ENCODE data around the gene SLC9C1. TPM values are rescaled to one million over a fixed set of nuclear protein-coding genes. Genes with fewer than 3 reads are reported as not detected.
"Not testable (repeated sequence)": the region's sequence is repeated elsewhere in the genome, so short reads cannot be mapped to it uniquely, and the experiment has no call there.

SLC9C1 gene
- polyA plus RNA-seq, 1 donor from 2014 or later: not detected

DNA sequence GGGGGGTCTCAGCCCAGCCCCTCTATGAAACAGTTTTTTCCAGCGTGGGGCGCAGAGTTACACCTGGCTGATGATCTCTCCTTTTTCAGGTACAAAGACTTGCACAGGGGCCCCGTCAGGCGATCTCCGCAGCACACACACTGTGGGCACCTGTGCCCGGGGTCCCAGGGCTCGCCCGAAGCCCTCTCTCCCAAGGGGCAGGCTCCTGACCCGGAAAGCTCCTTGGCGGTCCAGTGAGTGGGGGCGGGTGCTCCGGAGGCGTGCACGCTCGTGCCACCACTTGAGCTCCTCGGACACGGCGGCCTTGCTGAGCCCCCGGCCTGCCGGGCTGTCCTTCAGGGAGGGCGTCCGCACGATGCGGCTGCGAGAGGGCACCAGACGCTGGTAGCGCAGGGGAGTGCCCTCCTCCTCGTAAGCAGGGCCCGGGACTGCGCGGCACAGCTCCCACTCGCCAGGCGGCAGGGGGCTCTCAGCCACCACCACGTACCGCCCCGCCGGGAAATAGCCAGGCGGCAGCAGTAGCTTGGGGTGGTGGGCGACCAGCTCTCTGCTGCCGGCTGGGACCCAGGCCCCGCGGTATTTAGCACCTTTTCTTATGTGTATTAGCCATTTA lies 108.5 kb downstream of the SLC9C1 start:
- not testable (repeated sequence) for H3K27ac Mint-ChIP-seq, H3K36me3 Mint-ChIP-seq, H3K9me3 Mint-ChIP-seq, H3K4me1 Mint-ChIP-seq, H3K27me3 Mint-ChIP-seq
- peak overlapping the region in 1 of 4 donors; percentile 72 for H3K4me3 Mint-ChIP-seq

DNA sequence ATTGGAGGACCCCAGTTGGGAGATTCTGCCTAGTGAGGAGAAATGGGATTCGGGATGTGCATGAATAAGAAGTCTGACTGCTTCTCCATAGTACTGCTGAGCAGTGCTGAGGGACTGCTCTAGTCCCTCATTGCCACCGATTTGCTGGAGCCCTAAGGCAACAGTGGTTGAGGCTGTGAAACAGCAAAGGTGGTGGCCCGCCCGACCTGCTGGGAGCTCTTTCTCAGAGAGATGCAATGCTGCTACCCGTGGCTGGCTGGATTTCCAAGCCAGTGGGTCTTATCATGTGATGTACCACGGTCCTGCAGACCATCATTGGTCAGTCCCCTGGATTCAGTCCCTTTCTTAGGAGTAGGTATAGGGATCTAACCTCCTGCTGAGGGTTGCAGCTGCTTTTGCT lies 118.4 kb downstream of the SLC9C1 start:
- H3K36me3 Mint-ChIP-seq: no peaks in the 10 kb centered on the region
- H3K4me1 Mint-ChIP-seq: peaks cover 0 to 2% (median 0%) of the 10 kb centered on the region in 3 donors
- H3K27me3 Mint-ChIP-seq: no peaks in the 10 kb centered on the region
- peaks cover 0 to 1% (median 0%) of the 10 kb centered on the region in 3 donors for H3K9me3 Mint-ChIP-seq
- H3K27ac Mint-ChIP-seq: no peak overlapping the region
- H3K4me3 Mint-ChIP-seq: no peak overlapping the region

DNA sequence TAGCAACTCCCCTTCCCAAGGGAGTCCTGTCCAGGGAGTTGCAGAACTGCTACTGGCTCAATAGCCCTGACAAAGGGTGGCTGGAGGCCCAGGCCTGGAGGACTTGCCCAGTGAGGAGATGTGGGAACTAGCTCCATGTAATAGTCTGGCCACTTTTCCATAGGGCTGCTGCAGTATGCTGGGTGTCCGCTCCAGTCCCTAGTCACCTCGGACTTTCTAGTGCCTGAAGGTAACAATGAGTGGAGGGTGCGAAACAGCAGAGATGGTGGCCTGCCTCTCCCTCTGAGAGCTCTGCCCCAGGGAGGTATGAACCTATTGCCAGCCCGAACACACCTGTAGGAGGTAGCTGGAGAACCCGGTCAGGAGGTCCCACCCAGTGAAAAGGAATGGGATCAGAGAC lies 119.0 kb downstream of the SLC9C1 start:
- no peak overlapping the region for H3K4me3 Mint-ChIP-seq
- H3K27me3 Mint-ChIP-seq: no peaks in the 10 kb centered on the region
- no peaks in the 10 kb centered on the region for H3K36me3 Mint-ChIP-seq
- peaks cover 0 to 2% (median 0%) of the 10 kb centered on the region in 3 donors for H3K4me1 Mint-ChIP-seq
- H3K27ac Mint-ChIP-seq: no peak overlapping the region
- H3K9me3 Mint-ChIP-seq: peaks cover 0 to 1% (median 0%) of the 10 kb centered on the region in 3 donors

DNA sequence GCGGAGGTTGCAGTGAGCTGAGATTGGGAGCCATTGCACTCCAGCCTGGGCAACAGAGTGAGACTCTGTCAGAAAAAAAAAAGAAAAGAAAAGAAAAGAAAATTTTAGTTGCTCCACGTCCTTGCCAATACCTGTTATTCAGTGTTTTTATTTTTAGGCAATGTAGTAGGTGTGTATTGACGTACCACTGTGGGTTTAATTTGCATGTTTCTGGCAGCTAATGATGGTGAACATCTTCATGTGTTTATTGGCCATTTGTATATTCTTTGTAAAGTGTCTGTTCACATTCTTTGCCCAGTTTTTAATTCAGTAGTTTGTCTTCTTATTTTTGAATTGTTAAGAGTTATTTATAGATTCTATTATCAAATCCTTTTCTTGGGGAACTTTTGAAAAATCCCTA lies 122.9 kb downstream of the SLC9C1 start:
- Mint-ChIP-seq H3K9me3 (peaks cover 0 to 2% (median 1%) of the 10 kb centered on the region in 3 donors), H3K27me3 (peaks cover 2% of the 10 kb centered on the region), H3K4me3 (no peak overlapping the region), H3K27ac (no peak overlapping the region), H3K4me1 (peaks cover 5 to 8% (median 7%) of the 10 kb centered on the region in 3 donors), H3K36me3 (no peaks in the 10 kb centered on the region)

DNA sequence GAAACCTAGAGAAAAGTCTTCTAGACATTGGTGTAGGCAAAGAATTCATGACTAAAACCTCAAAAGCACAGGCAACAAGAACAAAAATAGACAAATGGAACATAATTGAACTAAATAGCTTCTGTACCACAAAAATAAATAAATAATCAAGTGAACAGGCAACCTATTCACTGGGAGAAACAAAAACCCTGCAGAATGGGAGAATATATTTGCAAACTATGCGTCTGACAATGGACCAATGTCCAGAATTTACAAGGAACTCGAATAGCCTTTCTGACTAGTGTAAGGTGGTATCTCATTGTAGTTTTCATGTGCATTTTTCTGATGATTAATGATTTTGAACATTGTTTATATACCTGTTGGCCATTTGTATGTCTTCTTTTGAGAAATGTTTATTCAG lies 124.0 kb downstream of the SLC9C1 start:
- peaks cover 0 to 2% (median 1%) of the 10 kb centered on the region in 3 donors for H3K9me3 Mint-ChIP-seq
- no peak overlapping the region for H3K4me3 Mint-ChIP-seq
- H3K27me3 Mint-ChIP-seq: peaks cover 2% of the 10 kb centered on the region

DNA sequence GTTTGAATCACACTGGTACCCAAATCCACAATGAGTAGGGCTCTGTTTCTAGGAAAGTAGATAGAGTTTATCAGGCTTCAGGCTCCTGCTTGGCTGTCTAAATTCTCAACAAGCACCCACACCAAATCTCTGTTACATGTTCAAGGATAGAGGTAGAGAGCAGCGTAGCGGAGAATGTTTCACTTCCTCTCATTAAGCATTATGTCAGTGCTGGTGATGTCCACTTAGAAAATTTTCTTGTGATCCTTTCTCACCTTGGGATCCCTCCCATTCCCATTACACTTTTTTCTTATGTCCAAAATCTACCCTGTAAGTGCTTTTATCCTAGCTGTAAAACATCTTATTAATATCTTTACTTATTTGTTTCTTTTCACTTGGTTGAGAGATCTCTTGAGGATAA lies 126.3 kb downstream of the SLC9C1 start:
- Mint-ChIP-seq H3K27me3 (peaks cover 4% of the 10 kb centered on the region), H3K4me3 (no peak overlapping the region), H3K9me3 (peaks cover 0 to 4% (median 2%) of the 10 kb centered on the region in 3 donors), H3K36me3 (no peaks in the 10 kb centered on the region), H3K27ac (no peak overlapping the region), H3K4me1 (peaks cover 5 to 8% (median 7%) of the 10 kb centered on the region in 3 donors)

More for the DNA sequence above, 124.0 kb downstream of the SLC9C1 start:
- Mint-ChIP-seq H3K36me3 (no peaks in the 10 kb centered on the region), H3K27ac (no peak overlapping the region), H3K4me1 (peaks cover 5 to 8% (median 7%) of the 10 kb centered on the region in 3 donors)

DNA sequence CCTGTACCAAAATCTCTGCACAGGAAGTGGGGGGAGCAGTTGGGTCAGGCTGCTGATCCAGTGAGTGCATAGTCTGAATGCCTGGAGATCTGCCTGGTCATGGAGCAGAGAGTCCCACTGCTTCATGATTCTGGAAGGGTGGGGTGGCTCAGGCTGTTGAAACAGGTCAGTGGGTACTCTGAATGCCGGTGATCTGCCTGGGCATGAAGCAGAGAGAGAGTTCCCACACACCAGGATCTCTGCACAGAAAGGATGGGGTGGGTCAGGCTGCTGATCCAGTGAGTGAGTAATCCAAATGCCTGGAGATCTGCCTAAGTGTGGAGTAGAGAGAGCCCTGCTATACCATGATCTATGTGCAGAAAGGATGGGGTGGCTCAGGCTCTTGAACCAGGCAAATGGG lies 144.9 kb downstream of the SLC9C1 start:
- Mint-ChIP-seq H3K36me3 (peaks cover 2% of the 10 kb centered on the region), H3K4me3 (no peak overlapping the region), H3K27me3 (no peaks in the 10 kb centered on the region), H3K4me1 (no peaks in the 10 kb centered on the region), H3K27ac (no peak overlapping the region), H3K9me3 (peaks cover 5 to 17% (median 12%) of the 10 kb centered on the region in 3 donors)

DNA sequence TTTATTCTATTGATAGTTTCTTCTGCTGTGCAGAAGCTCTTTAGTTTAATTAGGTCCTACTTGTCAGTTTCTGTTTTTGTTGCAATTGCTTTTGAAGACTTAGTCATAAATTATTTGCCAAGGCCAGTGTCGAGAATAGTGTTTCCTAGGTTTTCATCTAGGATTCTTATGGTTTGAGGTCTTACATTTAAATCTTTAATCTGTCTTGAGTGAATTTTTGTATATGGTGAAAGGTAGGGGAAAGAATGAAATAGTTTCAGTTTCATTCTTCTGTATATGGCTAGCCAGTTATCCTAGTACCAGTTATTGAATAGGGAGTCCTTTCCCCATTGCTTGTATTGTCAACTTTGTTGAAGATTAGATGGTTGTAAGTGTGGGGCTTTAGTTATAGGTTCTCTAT lies 150.3 kb downstream of the SLC9C1 start:
- peaks cover 5 to 6% (median 6%) of the 10 kb centered on the region in 3 donors for H3K4me1 Mint-ChIP-seq
- H3K27ac Mint-ChIP-seq: peak overlapping the region in 1 of 3 donors; percentile 28
- peak overlapping the region in 2 of 4 donors; percentile 23 to 30 for H3K4me3 Mint-ChIP-seq

DNA sequence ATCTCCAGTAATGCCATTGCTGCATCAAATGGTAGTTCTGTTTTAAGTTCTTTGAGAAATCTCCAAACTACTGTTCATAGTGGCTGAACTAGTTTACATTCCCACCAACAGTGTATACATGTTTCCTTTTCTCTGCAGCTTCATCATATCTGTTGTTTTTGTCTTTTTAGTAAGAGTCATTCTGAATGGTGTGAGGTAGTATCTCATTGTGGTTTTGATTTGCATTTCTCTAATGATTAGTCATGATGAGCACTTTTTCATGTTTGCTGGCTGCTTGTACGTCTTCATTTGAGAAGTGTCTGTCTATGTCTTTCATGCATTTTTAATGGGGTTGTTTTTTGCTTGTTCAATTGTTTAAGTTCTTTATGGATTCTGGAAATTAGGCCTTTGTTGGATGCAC lies 150.8 kb downstream of the SLC9C1 start:
- Mint-ChIP-seq H3K4me1 (peaks cover 5 to 6% (median 6%) of the 10 kb centered on the region in 3 donors), H3K27me3 (no peaks in the 10 kb centered on the region), H3K9me3 (peaks cover 4 to 22% (median 15%) of the 10 kb centered on the region in 3 donors), H3K27ac (peak overlapping the region in 1 of 3 donors; percentile 28), H3K4me3 (peak overlapping the region in 1 of 4 donors; percentile 30), H3K36me3 (peaks cover 2% of the 10 kb centered on the region)

More for the DNA sequence above, 150.3 kb downstream of the SLC9C1 start:
- H3K27me3 Mint-ChIP-seq: no peaks in the 10 kb centered on the region
- peaks cover 4 to 22% (median 15%) of the 10 kb centered on the region in 3 donors for H3K9me3 Mint-ChIP-seq
- H3K36me3 Mint-ChIP-seq: peaks cover 2% of the 10 kb centered on the region

DNA sequence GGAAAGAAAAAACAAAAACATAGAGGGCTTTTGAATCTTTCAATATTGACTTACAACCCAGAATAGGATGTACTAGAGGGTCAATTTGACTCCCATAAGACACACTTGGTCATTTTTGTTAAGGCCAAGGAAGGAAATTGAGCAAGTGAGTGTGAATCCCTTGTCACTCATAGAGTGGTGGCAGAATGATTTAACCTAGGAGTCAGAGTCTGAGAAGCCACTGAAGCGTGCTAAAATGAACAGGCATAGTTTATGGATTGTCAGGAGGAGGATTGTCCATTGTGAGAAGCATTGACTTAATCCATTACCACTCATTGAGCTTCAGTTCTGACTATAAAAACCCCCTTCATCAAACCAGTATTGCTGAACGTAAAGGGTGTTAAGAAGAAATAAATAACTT lies 152.7 kb downstream of the SLC9C1 start:
- peaks cover 15 to 24% (median 16%) of the 10 kb centered on the region in 3 donors for H3K4me1 Mint-ChIP-seq
- no peak overlapping the region for H3K27ac Mint-ChIP-seq
- no peaks in the 10 kb centered on the region for H3K27me3 Mint-ChIP-seq
- H3K36me3 Mint-ChIP-seq: no peaks in the 10 kb centered on the region
- H3K4me3 Mint-ChIP-seq: no peak overlapping the region
- peaks cover 0 to 15% (median 6%) of the 10 kb centered on the region in 3 donors for H3K9me3 Mint-ChIP-seq

DNA sequence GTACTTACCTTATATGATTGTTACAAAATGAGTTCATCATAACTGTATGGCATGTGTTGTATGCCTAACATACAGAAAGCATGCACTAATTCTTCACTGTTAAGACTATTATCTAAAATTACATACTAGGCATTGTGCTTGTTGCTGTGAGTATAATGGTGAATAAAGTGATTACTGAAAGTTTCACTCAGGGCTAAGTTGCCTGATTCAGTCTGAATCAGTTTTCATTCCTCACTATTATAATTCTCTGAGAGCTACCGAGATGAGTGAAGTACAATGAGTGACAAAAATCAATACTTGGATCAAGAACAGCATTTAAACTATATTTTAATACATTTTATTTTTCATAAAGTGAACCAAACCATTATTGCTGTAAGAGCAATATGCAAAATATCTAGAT lies 153.4 kb downstream of the SLC9C1 start:
- no peak overlapping the region for H3K4me3 Mint-ChIP-seq
- H3K27me3 Mint-ChIP-seq: no peaks in the 10 kb centered on the region
- H3K27ac Mint-ChIP-seq: no peak overlapping the region
- H3K36me3 Mint-ChIP-seq: no peaks in the 10 kb centered on the region
- peaks cover 20 to 30% (median 23%) of the 10 kb centered on the region in 3 donors for H3K4me1 Mint-ChIP-seq
- H3K9me3 Mint-ChIP-seq: peaks cover 0 to 11% (median 2%) of the 10 kb centered on the region in 3 donors

DNA sequence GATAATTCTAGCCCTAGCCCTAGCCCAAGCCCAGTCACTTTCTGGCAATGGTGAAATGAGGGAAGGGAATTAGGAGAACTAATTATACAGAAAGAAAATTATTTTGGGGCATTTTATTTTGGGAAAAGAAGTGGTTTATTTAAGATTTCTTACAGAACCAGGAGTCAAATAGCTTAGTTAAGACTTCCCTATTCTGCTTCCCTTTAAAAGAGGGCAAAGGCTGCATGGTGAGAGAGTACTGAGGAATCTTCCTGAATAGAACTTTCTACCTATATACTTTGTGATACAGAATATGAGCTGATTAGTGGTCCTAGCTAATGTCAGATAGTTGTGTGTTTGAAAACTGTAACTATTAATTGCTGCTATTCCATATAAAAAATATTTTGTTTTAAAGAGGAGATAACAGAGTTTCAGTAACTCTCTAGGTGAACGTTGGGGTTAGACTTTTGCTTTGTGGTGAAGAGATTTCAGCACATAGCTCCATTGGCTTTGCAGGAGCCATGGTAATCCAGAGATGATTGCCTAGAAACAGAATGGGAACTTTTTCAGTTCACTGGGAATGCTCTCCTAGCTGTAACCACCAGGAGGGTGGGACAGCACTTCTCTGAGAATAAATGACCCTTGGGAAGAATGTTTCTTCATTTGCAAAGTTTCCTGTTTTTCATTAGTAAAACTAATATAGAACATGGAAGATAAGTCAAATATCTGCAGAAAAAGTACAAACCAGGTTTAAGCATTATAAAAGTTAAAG lies 155.6 kb downstream of the SLC9C1 start:
- H3K4me3 Mint-ChIP-seq: peak overlapping the region in 1 of 4 donors; percentile 29
- H3K9me3 Mint-ChIP-seq: peaks cover 0 to 4% (median 2%) of the 10 kb centered on the region in 3 donors
- no peak overlapping the region for H3K27ac Mint-ChIP-seq
- peaks cover 28 to 37% (median 30%) of the 10 kb centered on the region in 3 donors for H3K4me1 Mint-ChIP-seq
- H3K27me3 Mint-ChIP-seq: no peaks in the 10 kb centered on the region
- no peaks in the 10 kb centered on the region for H3K36me3 Mint-ChIP-seq

DNA sequence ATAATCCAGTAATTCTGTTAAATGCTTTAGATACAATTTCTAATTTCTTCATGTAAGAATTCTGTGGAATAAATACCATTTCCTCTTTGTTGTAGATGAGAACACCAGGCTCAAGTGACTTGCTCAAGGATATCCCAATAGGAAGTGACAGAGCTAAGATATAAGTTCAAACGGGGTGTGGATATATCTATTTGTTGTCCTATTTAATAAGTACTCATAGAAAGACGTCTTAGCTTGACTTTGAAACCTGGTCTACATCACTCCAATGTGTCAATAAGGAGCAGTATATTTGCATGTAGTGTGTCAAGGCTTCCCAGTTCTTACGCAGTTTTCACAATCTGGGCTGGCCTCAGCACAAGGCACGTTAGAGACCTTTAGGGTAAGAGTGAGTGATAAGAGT lies 156.2 kb downstream of the SLC9C1 start:
- no peaks in the 10 kb centered on the region for H3K9me3 Mint-ChIP-seq
- peak overlapping the region in 1 of 4 donors; percentile 29 for H3K4me3 Mint-ChIP-seq
- peaks cover 33 to 41% (median 36%) of the 10 kb centered on the region in 3 donors for H3K4me1 Mint-ChIP-seq
- H3K27ac Mint-ChIP-seq: no peak overlapping the region
- no peaks in the 10 kb centered on the region for H3K36me3 Mint-ChIP-seq
- H3K27me3 Mint-ChIP-seq: no peaks in the 10 kb centered on the region

DNA sequence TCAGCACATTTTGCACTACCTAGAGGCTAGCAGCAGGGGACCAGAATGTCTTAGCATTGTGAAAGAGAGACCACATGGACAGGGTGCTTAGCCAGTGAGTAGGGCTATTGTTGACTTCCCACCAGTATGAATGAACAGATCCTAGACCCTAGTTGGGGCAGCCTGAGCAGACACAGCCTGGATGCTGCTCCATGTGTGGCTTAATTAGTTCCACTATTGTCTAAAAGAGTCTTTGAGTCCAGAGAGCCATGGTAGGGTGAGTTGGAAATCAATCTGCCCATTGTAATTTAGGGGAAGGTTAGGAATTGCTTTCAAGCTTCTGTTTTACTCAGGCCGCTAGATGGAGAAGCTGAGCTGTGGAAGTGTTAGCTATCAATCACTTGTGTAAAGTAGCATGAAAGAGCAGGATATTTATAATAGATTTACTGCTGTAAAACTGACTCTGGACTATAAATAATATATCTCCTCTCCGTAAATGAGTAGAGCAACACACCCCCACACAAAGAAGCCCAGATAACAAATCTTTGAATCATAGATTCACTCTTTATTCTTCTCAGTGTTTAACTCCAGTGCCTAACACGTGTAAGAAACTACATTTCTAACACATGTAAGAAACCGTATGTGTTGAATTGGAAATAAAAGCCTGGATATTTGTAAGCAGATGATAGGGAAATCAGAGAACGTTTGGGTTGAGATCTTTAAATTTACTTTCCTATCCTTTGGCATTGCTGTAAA lies 156.9 kb downstream of the SLC9C1 start:
- Mint-ChIP-seq H3K4me1 (peaks cover 36 to 46% (median 38%) of the 10 kb centered on the region in 3 donors), H3K9me3 (no peaks in the 10 kb centered on the region), H3K4me3 (peak overlapping the region in 1 of 4 donors; percentile 61), H3K27ac (peak overlapping the region in 1 of 3 donors; percentile 57), H3K27me3 (no peaks in the 10 kb centered on the region), H3K36me3 (no peaks in the 10 kb centered on the region)

DNA sequence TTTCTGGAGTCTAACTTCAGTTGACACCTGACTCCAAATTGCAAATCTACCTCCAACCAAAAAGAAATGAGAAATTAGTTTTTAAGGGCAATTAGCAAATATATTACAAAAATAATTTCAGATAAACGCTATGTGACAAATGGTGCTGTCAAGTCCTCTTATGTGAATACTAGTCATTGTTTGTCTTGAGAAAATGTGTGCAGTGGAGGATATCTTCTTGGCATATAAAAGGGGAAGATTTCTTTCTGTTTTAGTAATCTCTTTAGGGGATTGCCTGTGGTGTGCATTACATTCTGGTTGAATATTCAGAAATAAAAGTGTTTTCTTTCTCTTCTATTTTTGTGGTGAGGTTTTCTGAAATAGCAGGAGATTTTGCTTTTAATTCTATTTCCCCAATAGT lies 158.0 kb downstream of the SLC9C1 start:
- no peaks in the 10 kb centered on the region for H3K9me3 Mint-ChIP-seq
- no peaks in the 10 kb centered on the region for H3K27me3 Mint-ChIP-seq
- peaks cover 38 to 51% (median 38%) of the 10 kb centered on the region in 3 donors for H3K4me1 Mint-ChIP-seq
- H3K4me3 Mint-ChIP-seq: no peak overlapping the region
- H3K27ac Mint-ChIP-seq: peak overlapping the region in 1 of 3 donors; percentile 14
- H3K36me3 Mint-ChIP-seq: no peaks in the 10 kb centered on the region

Data from IgD-negative memory B cell (primary cell).